Gastrocnemius medialis (tissue), 4 donors: ENCODE data around the gene NUTM2D.
"Not testable (repeated sequence)": the region's sequence is repeated elsewhere in the genome, so short reads cannot be mapped to it uniquely, and the experiment has no call there.

Source experiments
- CTCF ChIP-seq, 5 experiments: fragments of 450-650 bp in 3 of 5; fragments of 200-600 bp in 2 of 5; sonication (generic) in 2 of 5; IDR thresholded peaks in 4 of 5; conservative IDR thresholded peaks in 1 of 5; 1 replicate in 4 of 5; 2 replicates in 1 of 5; pipeline ENCODE4 v1.5.1; 2016 to 2019; ENCODE audit warnings: antibody characterized with exemption in 5 of 5, mild to moderate bottlenecking in 3 of 5, moderate library complexity in 3 of 5
- POLR2A ChIP-seq, 2 donors: fragments of 450-650 bp; IDR thresholded peaks; one replicate each; pipeline ENCODE4 v1.6.1; 2017; ENCODE audit warnings: antibody characterized with exemption in 2 of 2, mild to moderate bottlenecking in 2 of 2, moderate library complexity in 2 of 2

GRCh38 chr10:87314360-87314973 is 43.1 kb upstream of the NUTM2D start:
- TF ChIP-seq CTCF (IDR thresholded peaks at IDR 0.05 in 4 of 5, conservative IDR thresholded peaks at IDR 0.05 in 1 of 5); POLR2A (IDR thresholded peaks at IDR 0.05): not testable (repeated sequence)
